ENCODE measurements around the gene YBX3. TPM values are rescaled to one million over a fixed set of nuclear protein-coding genes. Genes with fewer than 3 reads are reported as not detected.
A peak's percentile ranks its signal among the peaks of the same experiment; 100 is the strongest.

The YBX3 gene
- total and polyA plus RNA-seq, 10 donors = 87.0 to 250 (median 174) TPM

DNA sequence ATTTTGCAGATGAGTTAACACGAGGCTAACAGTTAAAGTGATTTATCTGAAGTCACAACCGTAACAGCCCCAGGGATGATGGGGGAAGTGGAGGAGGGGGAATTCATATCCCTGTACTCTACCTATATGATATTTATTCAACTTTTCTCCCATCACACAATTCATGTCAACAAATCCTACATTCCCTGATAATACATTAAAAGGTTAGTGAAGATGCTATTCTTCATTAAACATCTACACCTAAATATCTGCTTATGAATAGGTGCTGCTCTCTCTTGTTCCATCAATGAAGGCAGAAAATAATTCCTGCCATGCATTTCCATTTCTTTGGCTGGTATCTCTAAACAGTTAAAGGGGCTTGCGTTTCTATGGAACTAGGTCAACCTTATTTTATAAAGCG is 6.8 kb downstream of the YBX3 start:
- Histone ChIP-seq H3K4me1 (peaks cover 18 to 62% (median 45%) of the 10 kb centered on the region in 6 donors), H3K27ac (peak overlapping the region in 6 of 8 donors; percentile 56 to 92 (median 66)), H3K27me3 (replicated peaks in 1 of 7) (no peaks in the 10 kb centered on the region), H3K36me3 (peaks cover 0 to 48% (median 33%) of the 10 kb centered on the region in 6 donors), H3K4me3 (no peak overlapping the region), H3K9me3 (no peaks in the 10 kb centered on the region)
- intact Hi-C loops (cut with DNase I; ENCODE audit: low total_unique reads) = no loop called here
- TF ChIP-seq POLR2AphosphoS5 (IDR thresholded peaks at IDR 0.05) = no peak
- no peak for TF ChIP-seq POLR2A (IDR thresholded peaks at IDR 0.05)
- TF ChIP-seq, protein P1, sequence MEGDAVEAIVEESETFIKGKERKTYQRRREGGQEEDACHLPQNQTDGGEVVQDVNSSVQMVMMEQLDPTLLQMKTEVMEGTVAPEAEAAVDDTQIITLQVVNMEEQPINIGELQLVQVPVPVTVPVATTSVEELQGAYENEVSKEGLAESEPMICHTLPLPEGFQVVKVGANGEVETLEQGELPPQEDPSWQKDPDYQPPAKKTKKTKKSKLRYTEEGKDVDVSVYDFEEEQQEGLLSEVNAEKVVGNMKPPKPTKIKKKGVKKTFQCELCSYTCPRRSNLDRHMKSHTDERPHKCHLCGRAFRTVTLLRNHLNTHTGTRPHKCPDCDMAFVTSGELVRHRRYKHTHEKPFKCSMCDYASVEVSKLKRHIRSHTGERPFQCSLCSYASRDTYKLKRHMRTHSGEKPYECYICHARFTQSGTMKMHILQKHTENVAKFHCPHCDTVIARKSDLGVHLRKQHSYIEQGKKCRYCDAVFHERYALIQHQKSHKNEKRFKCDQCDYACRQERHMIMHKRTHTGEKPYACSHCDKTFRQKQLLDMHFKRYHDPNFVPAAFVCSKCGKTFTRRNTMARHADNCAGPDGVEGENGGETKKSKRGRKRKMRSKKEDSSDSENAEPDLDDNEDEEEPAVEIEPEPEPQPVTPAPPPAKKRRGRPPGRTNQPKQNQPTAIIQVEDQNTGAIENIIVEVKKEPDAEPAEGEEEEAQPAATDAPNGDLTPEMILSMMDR (IDR thresholded peaks at IDR 0.05 in 8 of 11, conservative IDR thresholded peaks at IDR 0.05 in 3 of 11) = no peak
- WGBS, 5 donors = 49 to 77% (median 70%) methylated on average over 4 of the region's 4 CpGs
- no peak for DNase-seq

DNA sequence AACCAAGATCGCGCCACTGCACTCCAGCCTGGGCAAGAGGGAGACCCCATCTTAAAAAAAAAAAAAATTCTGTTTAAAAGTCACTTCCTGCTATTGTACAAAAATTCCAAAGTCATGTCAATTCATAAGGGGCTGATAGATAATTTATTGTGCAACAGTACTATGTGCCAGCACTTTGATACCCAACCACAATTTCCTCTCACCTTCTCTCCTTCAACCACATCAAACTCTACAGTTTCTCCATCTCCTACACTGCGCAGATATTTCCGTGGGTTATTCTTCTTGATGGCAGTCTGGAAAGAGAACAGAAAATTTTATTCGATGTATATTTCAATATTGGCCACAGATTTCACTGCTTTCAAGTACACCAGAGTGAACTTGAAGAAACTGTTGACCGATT is 7.6 kb downstream of the YBX3 start:
- H3K9me3 ChIP-seq = no peaks in the 10 kb centered on the region
- peaks cover 0 to 54% (median 33%) of the 10 kb centered on the region in 6 donors for H3K36me3 ChIP-seq
- WGBS, 5 donors = 69 to 79% (median 76%) methylated on average over 6 of the region's 6 CpGs
- DNase-seq = no peak
- intact Hi-C loops (cut with DNase I; ENCODE audit: low total_unique reads) = no loop called here
- no peak overlapping the region for H3K27ac ChIP-seq
- TF ChIP-seq POLR2AphosphoS5 (IDR thresholded peaks at IDR 0.05) (no peak), POLR2A (IDR thresholded peaks at IDR 0.05) (no peak)
- TF ChIP-seq, protein P1 (IDR thresholded peaks at IDR 0.05 in 8 of 11, conservative IDR thresholded peaks at IDR 0.05 in 3 of 11) = no peak
- H3K27me3 ChIP-seq (replicated peaks in 1 of 7) = no peaks in the 10 kb centered on the region
- H3K4me3 ChIP-seq = no peak overlapping the region
- H3K4me1 ChIP-seq = peaks cover 10 to 55% (median 38%) of the 10 kb centered on the region in 6 donors

DNA sequence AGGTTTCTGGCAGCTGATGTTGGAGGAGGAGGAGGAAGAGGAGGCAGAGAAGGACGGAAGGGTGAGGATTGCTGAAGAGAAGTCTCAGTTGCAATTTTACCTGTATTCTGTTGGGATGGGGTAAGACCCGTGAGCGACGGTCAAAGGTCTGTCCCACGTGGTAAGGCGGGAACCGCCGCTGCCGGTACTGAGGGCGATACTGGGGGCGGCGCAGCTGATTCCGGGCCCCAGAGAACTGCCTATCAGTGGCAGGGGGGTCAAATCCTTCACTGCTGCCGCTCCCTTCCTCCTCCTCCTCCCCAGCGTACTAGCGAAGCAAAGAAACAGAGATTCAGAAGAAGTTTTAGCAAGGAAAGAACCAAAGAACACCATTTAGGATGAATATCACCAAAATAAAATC is 13.3 kb downstream of the YBX3 start:
- Histone ChIP-seq H3K36me3 (peaks cover 0 to 98% (median 43%) of the 10 kb centered on the region in 6 donors), H3K27ac (peak overlapping the region in 3 of 8 donors; percentile 43 to 60 (median 57)), H3K9me3 (no peaks in the 10 kb centered on the region), H3K27me3 (replicated peaks in 1 of 7) (no peaks in the 10 kb centered on the region), H3K4me1 (peaks cover 0 to 22% (median 0%) of the 10 kb centered on the region in 6 donors), H3K4me3 (no peak overlapping the region)
- intact Hi-C loops (cut with DNase I; ENCODE audit: low total_unique reads) = no loop called here
- TF ChIP-seq POLR2AphosphoS5 (IDR thresholded peaks at IDR 0.05) (peak in 2 of 3 donors; percentile 34 to 37), POLR2A (IDR thresholded peaks at IDR 0.05) (no peak)
- TF ChIP-seq, protein P1 (IDR thresholded peaks at IDR 0.05 in 8 of 11, conservative IDR thresholded peaks at IDR 0.05 in 3 of 11) = no peak
- DNase-seq = peak; percentile 71
- 92 to 96% (median 95%) methylated on average over 16 of the region's 16 CpGs for WGBS, 5 donors

DNA sequence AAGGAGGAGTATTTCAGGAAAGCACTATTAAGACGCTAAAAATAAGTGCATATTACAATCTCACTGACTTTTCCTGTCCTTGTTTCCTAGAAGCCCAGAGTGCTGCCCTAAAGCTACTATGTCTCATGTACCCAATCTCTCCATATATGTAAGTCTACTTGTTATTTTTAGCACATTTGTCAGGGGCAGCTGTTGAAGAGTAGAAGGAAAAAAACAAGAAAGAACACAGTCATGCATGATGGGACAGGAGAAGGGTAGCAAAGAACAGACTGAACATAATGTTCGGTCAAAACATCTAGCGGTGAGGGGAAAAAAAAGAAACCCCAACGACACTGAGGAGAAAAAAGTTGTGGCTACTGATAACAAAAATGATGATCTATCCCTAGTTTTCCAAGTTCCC is 14.3 kb downstream of the YBX3 start:
- H3K27me3 ChIP-seq (replicated peaks in 1 of 7) = no peaks in the 10 kb centered on the region
- peaks cover 0 to 98% (median 37%) of the 10 kb centered on the region in 6 donors for H3K36me3 ChIP-seq
- no peaks in the 10 kb centered on the region for H3K9me3 ChIP-seq
- peaks cover 0 to 22% (median 0%) of the 10 kb centered on the region in 6 donors for H3K4me1 ChIP-seq
- peak overlapping the region in 3 of 8 donors; percentile 43 to 60 (median 57) for H3K27ac ChIP-seq
- intact Hi-C loops (cut with DNase I; ENCODE audit: low total_unique reads) = no loop called here
- TF ChIP-seq POLR2AphosphoS5 (IDR thresholded peaks at IDR 0.05) (no peak), POLR2A (IDR thresholded peaks at IDR 0.05) (no peak)
- TF ChIP-seq, protein P1 (IDR thresholded peaks at IDR 0.05 in 8 of 11, conservative IDR thresholded peaks at IDR 0.05 in 3 of 11) = no peak
- no peak overlapping the region for H3K4me3 ChIP-seq
- DNase-seq = no peak
- whole genome bisulfite sequencing, 5 donors = 53 to 81% (median 73%) methylated on average over 4 of the region's 4 CpGs
